K562 (cell line): Measurements from ENCODE around the gene PCSK5. TPM values are rescaled to one million over a fixed set of nuclear protein-coding genes. Genes with fewer than 3 reads are reported as not detected.

Experiments
- ATAC-seq: fragments of 200-7000 bp; cut with Tn5 transposase; 3 replicates; pipeline ENCODE4 v1.9.1; 2020; ENCODE audit warnings: moderate library complexity
- BruUV-seq: library from RNA; stranded (reverse); fragments of 400-500 nt; replicated peaks from 2 replicates; lab custom pipeline; 2021; lab: Mats Ljungman, UMichigan
- CTCF ChIA-PET: fragments of 300-600 bp; formaldehyde crosslinking; extraction: SDS; loops from one replicate; lab custom pipeline; 2021; ENCODE audit warnings: low intra/inter-chr PET ratio; lab: Yijun Ruan, JAX
- POLR2A ChIA-PET: fragments of 300-600, 350-650 bp; sonication (Branson Sonifier 250); formaldehyde crosslinking; extraction: SDS; loops from one replicate; lab custom pipeline; 2021; ENCODE audit warnings: antibody characterized with exemption, inconsistent platforms; lab: Yijun Ruan, JAX
- DNase-seq, 4 experiments: peaks; one replicate each; pipeline versions ENCODE4 v3.0.0 to v3.0.0-alpha.2; 2011 to 2018; ENCODE audit warnings: low spot score in 3 of 4, mixed read lengths in 3 of 4; ENCODE audit errors: extremely low read depth in 1 of 4
- FAIRE-seq: peaks from 2 replicates; lab custom pipeline; 2011; peaks lifted over from hg19 to GRCh38; lab: Jason Lieb, UNC
- H2AFZ ChIP-seq: 2 replicates; pipeline ENCODE4 v1.6.0; 2011; ENCODE audit warnings: low read depth, low read length, control low read depth, inconsistent platforms
- H3K27ac ChIP-seq: fragments of 200-600 bp; 3 replicates; pipeline ENCODE4 v1.8.0; 2011; ENCODE audit warnings: low read depth, mild to moderate bottlenecking, control low read depth, inconsistent platforms, low read length, moderate library complexity, mixed read lengths; ENCODE audit errors: extremely low read depth
- H3K27me3 ChIP-seq, 2 experiments: fragments of 300-600 bp in 1 of 2; 2 replicates in 1 of 2; 3 replicates in 1 of 2; pipeline versions ENCODE4 v1.6.0 to v1.8.0; 2011; ENCODE audit warnings: inconsistent platforms in 2 of 2, low read length in 2 of 2, mild to moderate bottlenecking in 1 of 2, mixed read lengths in 1 of 2, moderate library complexity in 1 of 2; ENCODE audit not compliant: control insufficient read depth in 2 of 2, insufficient read depth in 2 of 2
- H3K36me3 ChIP-seq: fragments of 300-600 bp; 3 replicates; pipeline ENCODE4 v1.8.0; 2011; ENCODE audit warnings: mild to moderate bottlenecking, low read length, inconsistent platforms; ENCODE audit not compliant: control insufficient read depth, insufficient read depth
- H3K4me1 ChIP-seq, 2 experiments: fragments of 200-600 bp in 1 of 2; replicated peaks in 1 of 2; 2 replicates in 1 of 2; 3 replicates in 1 of 2; pipeline versions ENCODE4 v1.5.1 to v1.8.0; 2011; ENCODE audit warnings: inconsistent platforms in 2 of 2, low read length in 2 of 2, mild to moderate bottlenecking in 1 of 2, mixed read lengths in 1 of 2, moderate library complexity in 1 of 2; ENCODE audit not compliant: control insufficient read depth in 2 of 2, insufficient read depth in 2 of 2
- H3K4me2 ChIP-seq: 2 replicates; pipeline ENCODE4 v1.6.1; 2011; ENCODE audit warnings: low read length, control low read depth, inconsistent platforms, mixed read lengths; ENCODE audit not compliant: insufficient read depth
- H3K4me3 ChIP-seq: fragments of 200-600 bp; sonication (generic), shearing (Covaris generic); 2 replicates; pipeline ENCODE4 v1.5.1; 2016; ENCODE audit warnings: control low read depth, inconsistent platforms
- H3K79me2 ChIP-seq: fragments of 200-600 bp; 3 replicates; pipeline ENCODE4 v1.8.0; 2011; ENCODE audit warnings: low read length, inconsistent platforms; ENCODE audit not compliant: control insufficient read depth, insufficient read depth
- H3K9ac ChIP-seq, 2 experiments: 2 replicates each; pipeline versions ENCODE4 v1.6.0 to v1.6.1; 2011; ENCODE audit warnings: low read depth in 2 of 2, low read length in 2 of 2, control low read depth in 1 of 2, inconsistent platforms in 1 of 2, mild to moderate bottlenecking in 1 of 2, mixed read lengths in 1 of 2; ENCODE audit not compliant: insufficient read depth in 1 of 2
- H3K9me1 ChIP-seq: one replicate; pipeline ENCODE4 v1.6.0; 2011; ENCODE audit warnings: inconsistent platforms, mild to moderate bottlenecking, low read length, moderate library complexity; ENCODE audit not compliant: control insufficient read depth, insufficient read depth
- H3K9me3 ChIP-seq: replicated peaks from 2 replicates; pipeline ENCODE4 v1.5.1; 2011; ENCODE audit warnings: low read depth, low read length, inconsistent platforms; ENCODE audit not compliant: control insufficient read depth, insufficient read depth
- H4K20me1 ChIP-seq: replicated peaks from 2 replicates; pipeline ENCODE4 v1.6.1; 2011; ENCODE audit warnings: low read length, inconsistent platforms, mixed read lengths; ENCODE audit not compliant: control insufficient read depth, insufficient read depth
- BRCA1 ChIP-seq, 2 experiments: fragments of 450-650 bp in 1 of 2; sonication (generic) in 1 of 2; formaldehyde crosslinking in 1 of 2; IDR thresholded peaks; 2 replicates each; pipeline versions ENCODE4 v1.5.0 to v1.6.1; 2017 to 2020; ENCODE audit warnings: mild to moderate bottlenecking in 1 of 2, missing genetic modification reagents in 1 of 2
- DIDO1 ChIP-seq: fragments of 450-650 bp; IDR thresholded peaks from 2 replicates; pipeline ENCODE4 v1.6.1; 2016; ENCODE audit warnings: low read depth, missing biosample characterization, missing genetic modification characterization
- FOXO4 ChIP-seq: fragments of 450-650 bp; formaldehyde crosslinking; IDR thresholded peaks from 2 replicates; pipeline ENCODE4 v1.4.0; 2020; ENCODE audit warnings: mild to moderate bottlenecking, moderate library complexity
- HNRNPH1 ChIP-seq: fragments of 200-400 bp; formaldehyde crosslinking; optimal IDR thresholded peaks from 2 replicates; pipeline ENCODE3; 2017; ENCODE audit warnings: low read depth, mild to moderate bottlenecking, low read length, moderate library complexity
- KAT7 ChIP-seq: sonication (generic); formaldehyde crosslinking; IDR thresholded peaks from 2 replicates; pipeline ENCODE4 v1.8.0; 2022; ENCODE audit warnings: missing genetic modification reagents, mild to moderate bottlenecking, borderline replicate concordance
- MEF2A ChIP-seq: IDR thresholded peaks from 2 replicates; pipeline ENCODE4 v1.6.1; 2011; ENCODE audit warnings: low read depth, mild to moderate bottlenecking, low read length, moderate library complexity; ENCODE audit not compliant: control insufficient read depth
- MTA3 ChIP-seq: fragments of 450-650 bp; formaldehyde crosslinking; IDR thresholded peaks from 2 replicates; pipeline ENCODE4 v1.6.1; 2017; ENCODE audit warnings: mild to moderate bottlenecking, borderline replicate concordance
- RUNX1 ChIP-seq: sonication (generic); IDR thresholded peaks from 2 replicates; pipeline ENCODE4 v1.6.1; 2016; ENCODE audit warnings: antibody characterized with exemption, low read depth
- SMARCA4 ChIP-seq: fragments of 450-650 bp; IDR thresholded peaks from 2 replicates; pipeline ENCODE4 v1.6.1; 2016
- TAF15 ChIP-seq: fragments of 200-400 bp; formaldehyde crosslinking; IDR thresholded peaks from 2 replicates; pipeline ENCODE4 v1.6.1; 2017; ENCODE audit warnings: mild to moderate bottlenecking, low read depth, low read length, moderate library complexity
- TRIM24 ChIP-seq, 2 experiments: fragments of 450-650 bp; IDR thresholded peaks; 2 replicates each; pipeline ENCODE4 v1.6.1; 2016
- TSC22D4 ChIP-seq: fragments of 450-650 bp; IDR thresholded peaks from 2 replicates; pipeline ENCODE4 v1.6.1; 2016; ENCODE audit warnings: missing genetic modification characterization, missing biosample characterization, control low read depth
- ZKSCAN8 ChIP-seq: fragments of 200-800 bp; sonication (Bioruptor generic); IDR thresholded peaks from 2 replicates; pipeline ENCODE4 v1.6.1; 2016; ENCODE audit warnings: missing genetic modification characterization, missing compliant biosample characterization
- ZNF184 ChIP-seq: sonication (generic); formaldehyde crosslinking; IDR thresholded peaks from 2 replicates; pipeline ENCODE4 v1.5.0; 2020; ENCODE audit warnings: missing genetic modification reagents
- ZNF23 ChIP-seq: fragments of 250-450 bp; sonication (Bioruptor Pico); IDR thresholded peaks from 2 replicates; pipeline ENCODE4 v1.4.0; 2020; ENCODE audit warnings: mild to moderate bottlenecking
- WGBS: fragments of 100-300 bp; shearing (Covaris generic); methylation state at CpG from one replicate; pipeline ENCODE4 v1.1.6; 2016; ENCODE audit warnings: low coverage, mixed read lengths; ENCODE audit not compliant: insufficient coverage; ENCODE audit errors: missing lambda C conversion rate; 5-methylcytosine and 5-hydroxymethylcytosine counted together
- in situ Hi-C: fragments of 300-500 bp; cut with MboI; formaldehyde crosslinking; loops from 4 replicates; pipeline ENCODE4 v1.15.0; 2018; ENCODE audit warnings: inconsistent platforms, mixed read lengths
- intact Hi-C: fragments of 100-400 bp; cut with micrococcal nuclease; formaldehyde crosslinking; loops from 2 replicates; pipeline ENCODE4 v1.14.2; 2022
- polyA plus RNA-seq, 8 experiments: library from polyadenylated mRNA; depleted of rRNA in 4 of 8; stranded (reverse) in 5 of 8; unstranded in 3 of 8; fragments of >200 nt; fragmentation: Nextera tagmentation in 2 of 8; fragmentation: Illumina TruSeq in 1 of 8; extraction: Ambion mirVana in 2 of 8; extraction: Trizol in 1 of 8; gene quantifications; 2 replicates each; pipeline versions ENCODE4 v1.2.1 to v1.2.3, GENCODE V29; 2011 to 2014; ENCODE audit warnings: inconsistent platforms in 1 of 8, missing spikeins in 1 of 8
- total RNA-seq, 7 experiments: library from RNA; depleted of rRNA in 6 of 7; stranded (reverse); fragments of >200 nt in 6 of 7; fragmentation: Illumina TruSeq in 2 of 7; extraction: Trizol in 2 of 7; gene quantifications; 2 replicates each; pipeline versions ENCODE4 v1.2.1 to v1.2.3, GENCODE V29; 2011 to 2021; ENCODE audit warnings: low replicate concordance in 1 of 7

The PCSK5 gene
- total and polyA plus RNA-seq, 9 of the 15 experiments (the other 6 are each of a cell fraction or from before 2014, with no cell fraction given), result not detected

- FAIRE-seq, result no peak
Observed at GRCh38 chr9:75950998-75951397, 60.5 kb downstream of the PCSK5 start.

GRCh38 chr9:75953218-75953617 is 62.7 kb downstream of the PCSK5 start:
- whole genome bisulfite sequencing, result 0% methylated on average over 2 of the region's 2 CpGs
- in situ Hi-C loops, result no loop called here
- Histone ChIP-seq H3K4me3 (no peak overlapping the region), H3K27me3 (no peaks in the 10 kb centered on the region), H3K9me3 (no peaks in the 10 kb centered on the region), H3K9ac (no peak overlapping the region), H2AFZ (no peak overlapping the region), H3K4me2 (no peak overlapping the region), H3K4me1 (no peaks in the 10 kb centered on the region), H3K27ac (no peak overlapping the region), H3K9me1 (no peaks in the 10 kb centered on the region), H3K79me2 (no peaks in the 10 kb centered on the region), H3K36me3 (no peaks in the 10 kb centered on the region), H4K20me1 (no peaks in the 10 kb centered on the region)
- intact Hi-C loops, result no loop called here
- POLR2A ChIA-PET, result no interaction called here
- no TSS peak for BruUV-seq
- no peak for FAIRE-seq
- DNase-seq, result no peak
- CTCF ChIA-PET, result no interaction called here
- no peak for ATAC-seq
- TF ChIP-seq ZKSCAN8 (no peak), TAF15 (no peak), KAT7 (no peak), FOXO4 (CRISPR knock-in tag) (no peak), RUNX1 (no peak), TRIM24 (IDR thresholded peaks at IDR 0.05) (no peak), DIDO1 (tag) (no peak), ZNF23 (CRISPR knock-in tag) (no peak), BRCA1 (IDR thresholded peaks at IDR 0.05) (no peak), BRCA1 (CRISPR knock-in tag; IDR thresholded peaks at IDR 0.05) (no peak), MTA3 (no peak), ZNF184 (CRISPR knock-in tag) (no peak), SMARCA4 (no peak), MEF2A (no peak)

More at GRCh38 chr9:75950998-75951397, 60.5 kb downstream of the PCSK5 start:
- Histone ChIP-seq H3K4me2 (no peak overlapping the region), H3K27ac (no peak overlapping the region), H3K79me2 (no peaks in the 10 kb centered on the region), H3K4me1 (no peaks in the 10 kb centered on the region), H3K9me3 (no peaks in the 10 kb centered on the region), H3K4me3 (no peak overlapping the region), H4K20me1 (no peaks in the 10 kb centered on the region), H3K27me3 (no peaks in the 10 kb centered on the region), H2AFZ (no peak overlapping the region), H3K9me1 (no peaks in the 10 kb centered on the region), H3K36me3 (no peaks in the 10 kb centered on the region)
- in situ Hi-C loops, result no loop called here
- BruUV-seq, result no TSS peak
- POLR2A ChIA-PET, result interaction anchor here (1.0 kb wide), 1 partner anchor 11 kb away, joined by 3 read pairs; no protein-coding TSS in a partner anchor
- no peak for ATAC-seq
- 0% methylated on average over 3 of the region's 3 CpGs for WGBS
- TF ChIP-seq HNRNPH1 (no peak), TSC22D4 (no peak)
- TF ChIP-seq, all 486 proteins: peak for 0
- CTCF ChIA-PET, result no interaction called here
- intact Hi-C loops, result no loop called here
- H3K9ac ChIP-seq, result no peak overlapping the region
- DNase-seq, result no peak
